ENCODE results near the gene AGPAT2. TPM values are rescaled to one million over a fixed set of nuclear protein-coding genes. Genes with fewer than 3 reads are reported as not detected.

AGPAT2 gene
- total and polyA plus RNA-seq, 2 experiments from 2014 or later = 31.8 to 44.7 TPM

GRCh38 chr9:136707849-136708517 is 20.7 kb upstream of the AGPAT2 start:
- H3F3A ChIP-seq (replicated peaks; ENCODE audit: low read depth) = 0 out of 2 replicates have a peak, but pooled peaks cover 7% of the 10 kb centered on the region
- H3K4me1 ChIP-seq (ENCODE audit: insufficient read depth) = peaks cover 4% of the 10 kb centered on the region; the same call in 1 of the 2 replicates
- H3K36me3 ChIP-seq (ENCODE audit: insufficient read depth) = no peaks in the 10 kb centered on the region
- no peak overlapping the region for H2AFZ ChIP-seq
- peaks cover 13% of the 10 kb centered on the region for H3K27me3 ChIP-seq (ENCODE audit: insufficient read depth)
- H3K9me2 ChIP-seq (ENCODE audit: insufficient read depth) = no peaks in the 10 kb centered on the region
- peaks cover 13% of the 10 kb centered on the region for H3K27me3 Mint-ChIP-seq (ENCODE audit: insufficient read depth, low read depth, poor library complexity)
- no peak overlapping the region for H3K27ac ChIP-seq (ENCODE audit: low read depth)
- H4K20me1 ChIP-seq (replicated peaks; ENCODE audit: insufficient read depth) = no peaks in the 10 kb centered on the region
- TF ChIP-seq ZNF331 (CRISPR knock-in tag; IDR thresholded peaks at IDR 0.05; ENCODE audit: low read depth) = no peak
- no peak for TF ChIP-seq ZNF114 (CRISPR knock-in tag; IDR thresholded peaks at IDR 0.05)
- no peak overlapping the region for H3K4me3 Mint-ChIP-seq
- no peak overlapping the region for H3K4me3 ChIP-seq
- ATAC-seq (no peak), DNase-seq (ENCODE audit: low spot score) (no peak)
- H3K36me3 Mint-ChIP-seq (ENCODE audit: low read depth) = no peaks in the 10 kb centered on the region
- H3K9me3 Mint-ChIP-seq = no peaks in the 10 kb centered on the region
- no peak overlapping the region for H3K4me2 ChIP-seq
- no peak overlapping the region for H3K27ac Mint-ChIP-seq
- no peaks in the 10 kb centered on the region; the same call in 1 of the 2 replicates for H3K79me2 ChIP-seq (replicated peaks; ENCODE audit: insufficient read depth)
- H3K4me1 Mint-ChIP-seq = no peaks in the 10 kb centered on the region

GRCh38 chr9:136707011-136707410 is 19.8 kb upstream of the AGPAT2 start:
- peaks cover 4% of the 10 kb centered on the region; the same call in 1 of the 2 replicates for H3K4me1 ChIP-seq (ENCODE audit: insufficient read depth)
- H4K20me1 ChIP-seq (replicated peaks; ENCODE audit: insufficient read depth) = no peaks in the 10 kb centered on the region
- no peak overlapping the region for H3K4me3 ChIP-seq
- H3K36me3 ChIP-seq (ENCODE audit: insufficient read depth) = no peaks in the 10 kb centered on the region
- ATAC-seq = no peak
- H2AFZ ChIP-seq = no peak overlapping the region
- H3K36me3 Mint-ChIP-seq (ENCODE audit: low read depth) = no peaks in the 10 kb centered on the region
- H3K27ac ChIP-seq (ENCODE audit: low read depth) = no peak overlapping the region
- no peaks in the 10 kb centered on the region for H3K9me3 Mint-ChIP-seq
- H3K27ac Mint-ChIP-seq = no peak overlapping the region
- H3K9me2 ChIP-seq (ENCODE audit: insufficient read depth) = no peaks in the 10 kb centered on the region
- H3K4me3 Mint-ChIP-seq = no peak overlapping the region
- H3K79me2 ChIP-seq (replicated peaks; ENCODE audit: insufficient read depth) = no peaks in the 10 kb centered on the region
- peaks cover 17% of the 10 kb centered on the region for H3K27me3 Mint-ChIP-seq (ENCODE audit: insufficient read depth, low read depth, poor library complexity)
- no peak overlapping the region for H3K4me2 ChIP-seq
- H3K27me3 ChIP-seq (ENCODE audit: insufficient read depth) = peaks cover 13% of the 10 kb centered on the region
- 0 out of 2 replicates have a peak, but pooled peaks cover 7% of the 10 kb centered on the region for H3F3A ChIP-seq (replicated peaks; ENCODE audit: low read depth)
- no peaks in the 10 kb centered on the region for H3K4me1 Mint-ChIP-seq
- DNase-seq (ENCODE audit: low spot score) = no peak
- TF ChIP-seq ZNF462 (CRISPR knock-in tag; IDR thresholded peaks at IDR 0.05) = no peak
- no peak for TF ChIP-seq NANOG (IDR thresholded peaks at IDR 0.05; ENCODE audit: borderline replicate concordance)
- TF ChIP-seq STAT1 (IDR thresholded peaks at IDR 0.05; ENCODE audit: unreplicated experiment) = no peak
- no peak for TF ChIP-seq EZH2 (IDR thresholded peaks at IDR 0.05; ENCODE audit: low read depth, unreplicated experiment)
- no peak for TF ChIP-seq CTCF (conservative IDR thresholded peaks at IDR 0.05; ENCODE audit: low read depth in 2 of 2)
- TF ChIP-seq ZNF331 (CRISPR knock-in tag; IDR thresholded peaks at IDR 0.05; ENCODE audit: low read depth) = no peak
- TF ChIP-seq, protein P1, sequence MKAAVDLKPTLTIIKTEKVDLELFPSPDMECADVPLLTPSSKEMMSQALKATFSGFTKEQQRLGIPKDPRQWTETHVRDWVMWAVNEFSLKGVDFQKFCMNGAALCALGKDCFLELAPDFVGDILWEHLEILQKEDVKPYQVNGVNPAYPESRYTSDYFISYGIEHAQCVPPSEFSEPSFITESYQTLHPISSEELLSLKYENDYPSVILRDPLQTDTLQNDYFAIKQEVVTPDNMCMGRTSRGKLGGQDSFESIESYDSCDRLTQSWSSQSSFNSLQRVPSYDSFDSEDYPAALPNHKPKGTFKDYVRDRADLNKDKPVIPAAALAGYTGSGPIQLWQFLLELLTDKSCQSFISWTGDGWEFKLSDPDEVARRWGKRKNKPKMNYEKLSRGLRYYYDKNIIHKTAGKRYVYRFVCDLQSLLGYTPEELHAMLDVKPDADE (IDR thresholded peaks at IDR 0.05) = no peak
